ENCODE data around the gene ZBTB38.

ZBTB38 gene

DNA sequence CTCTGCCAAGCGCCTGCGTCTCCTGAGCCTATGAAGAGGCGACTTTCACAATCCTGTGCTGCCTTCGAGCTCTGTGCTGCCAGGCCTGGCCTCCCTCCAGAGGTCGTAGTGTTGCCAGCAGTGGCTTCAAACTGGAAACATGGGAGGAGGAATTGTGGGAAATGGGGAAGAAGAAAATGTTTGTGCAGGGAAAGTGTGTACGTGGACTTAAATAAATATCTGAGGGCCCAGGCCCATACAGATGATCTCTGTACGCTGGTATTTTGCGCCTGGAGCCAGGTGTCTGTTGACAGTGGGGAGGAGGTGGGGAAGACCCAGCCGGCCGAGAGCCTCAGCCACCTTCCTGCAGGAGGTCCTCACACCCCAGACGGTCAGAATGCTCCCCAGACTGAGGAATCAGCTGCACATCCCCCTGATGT lies 44.6 kb downstream of the ZBTB38 start:
- H3K4me2 ChIP-seq (ENCODE audit: low read length): no peak overlapping the region
- no peak overlapping the region for H3K18ac ChIP-seq (ENCODE audit: low read length)
- H3K27me3 ChIP-seq (ENCODE audit: insufficient read depth, low read length): no peaks in the 10 kb centered on the region
- H3K14ac ChIP-seq (ENCODE audit: low read length): no peak overlapping the region
- H4K12ac ChIP-seq (ENCODE audit: low read depth, low read length): no peak overlapping the region
- H4K91ac ChIP-seq (ENCODE audit: low read depth, low read length): peak overlapping the region; percentile 28
- H2AFZ ChIP-seq (ENCODE audit: insufficient read depth, low read length, poor library complexity): no peak overlapping the region
- H4K8ac ChIP-seq (ENCODE audit: low read depth, low read length): no peak overlapping the region
- peak; percentile 54 to 73 for DNase-seq
- H3K9me3 ChIP-seq (ENCODE audit: insufficient read depth, low read depth, low read length): no peaks in the 10 kb centered on the region
- H3K9ac ChIP-seq (ENCODE audit: low read length): no peak overlapping the region
- H2AK5ac ChIP-seq (ENCODE audit: low read length): no peak overlapping the region
- no peak overlapping the region for H3K23ac ChIP-seq (ENCODE audit: low read length)
- no peak overlapping the region for H2BK120ac ChIP-seq (ENCODE audit: insufficient read depth, low read length, poor library complexity)
- H2BK12ac ChIP-seq (ENCODE audit: low read length): no peak overlapping the region
- no peak overlapping the region for H3K4ac ChIP-seq (ENCODE audit: low read depth, low read length)
- H3K4me1 ChIP-seq (ENCODE audit: control insufficient read depth in 1 of 2, insufficient read depth in 2 of 2, low read length in 2 of 2): peaks cover 5 to 15% of the 10 kb centered on the region in 2 experiments
- no peak overlapping the region for H3K27ac ChIP-seq (ENCODE audit: low read depth, low read length)
- no peak overlapping the region for H2BK5ac ChIP-seq (ENCODE audit: low read depth, low read length, poor library complexity)
- 100% methylated on average over 1 of the region's 11 CpGs for WGBS (ENCODE audit: extremely low coverage, insufficient coverage, insufficient read length)
- peaks cover 3% of the 10 kb centered on the region for H3K79me2 ChIP-seq (ENCODE audit: control insufficient read depth, insufficient read depth, low read length, poor library complexity)
- peaks cover 9 to 23% of the 10 kb centered on the region in 2 experiments for H3K36me3 ChIP-seq (ENCODE audit: control insufficient read depth in 1 of 2, insufficient read depth in 2 of 2, low read length in 2 of 2)
- H3K4me3 ChIP-seq (ENCODE audit: low read depth, low read length): no peak overlapping the region
- peaks cover 6% of the 10 kb centered on the region for H3K79me1 ChIP-seq (ENCODE audit: low read length)

DNA sequence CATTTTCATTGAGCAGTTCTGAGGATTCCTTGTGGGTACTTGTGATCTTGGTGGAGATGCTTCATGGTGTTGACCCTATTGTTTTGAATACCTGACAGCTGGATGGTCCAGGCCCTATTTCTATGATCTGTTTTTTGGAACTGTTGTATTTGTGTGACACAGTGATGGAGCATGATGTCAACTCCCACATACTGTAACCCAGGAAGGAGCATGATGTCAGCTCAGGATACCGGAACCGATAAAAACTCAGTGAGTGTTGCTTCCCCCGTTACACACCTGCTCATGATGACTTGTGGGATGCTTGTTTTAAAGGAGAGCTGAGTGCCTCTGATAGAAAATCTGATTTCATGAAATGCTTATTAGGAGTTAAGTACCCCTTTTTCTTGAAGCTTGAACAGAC lies 45.1 kb downstream of the ZBTB38 start:
- H3K4me2 ChIP-seq (ENCODE audit: low read length): no peak overlapping the region
- H3K27ac ChIP-seq (ENCODE audit: low read depth, low read length): no peak overlapping the region
- peaks cover 9 to 26% of the 10 kb centered on the region in 2 experiments for H3K36me3 ChIP-seq (ENCODE audit: control insufficient read depth in 1 of 2, insufficient read depth in 2 of 2, low read length in 2 of 2)
- H2BK5ac ChIP-seq (ENCODE audit: low read depth, low read length, poor library complexity): no peak overlapping the region
- H3K9ac ChIP-seq (ENCODE audit: low read length): no peak overlapping the region
- H3K4ac ChIP-seq (ENCODE audit: low read depth, low read length): no peak overlapping the region
- peaks cover 3% of the 10 kb centered on the region for H3K79me2 ChIP-seq (ENCODE audit: control insufficient read depth, insufficient read depth, low read length, poor library complexity)
- H3K27me3 ChIP-seq (ENCODE audit: insufficient read depth, low read length): no peaks in the 10 kb centered on the region
- no CpG with 5 or more reads among the region's 3 CpGs for WGBS (ENCODE audit: extremely low coverage, insufficient coverage, insufficient read length)
- H3K4me3 ChIP-seq (ENCODE audit: low read depth, low read length): no peak overlapping the region
- no peak overlapping the region for H4K8ac ChIP-seq (ENCODE audit: low read depth, low read length)
- H4K91ac ChIP-seq (ENCODE audit: low read depth, low read length): no peak overlapping the region
- H2AFZ ChIP-seq (ENCODE audit: insufficient read depth, low read length, poor library complexity): no peak overlapping the region
- no peak overlapping the region for H2BK120ac ChIP-seq (ENCODE audit: insufficient read depth, low read length, poor library complexity)
- DNase-seq: no peak
- peaks cover 5 to 17% of the 10 kb centered on the region in 2 experiments for H3K4me1 ChIP-seq (ENCODE audit: control insufficient read depth in 1 of 2, insufficient read depth in 2 of 2, low read length in 2 of 2)
- no peak overlapping the region for H4K12ac ChIP-seq (ENCODE audit: low read depth, low read length)
- no peak overlapping the region for H2AK5ac ChIP-seq (ENCODE audit: low read length)
- H3K23ac ChIP-seq (ENCODE audit: low read length): no peak overlapping the region
- H2BK12ac ChIP-seq (ENCODE audit: low read length): no peak overlapping the region
- H3K9me3 ChIP-seq (ENCODE audit: insufficient read depth, low read depth, low read length): no peaks in the 10 kb centered on the region
- no peak overlapping the region for H3K18ac ChIP-seq (ENCODE audit: low read length)
- no peak overlapping the region for H3K14ac ChIP-seq (ENCODE audit: low read length)
- peaks cover 6% of the 10 kb centered on the region for H3K79me1 ChIP-seq (ENCODE audit: low read length)

DNA sequence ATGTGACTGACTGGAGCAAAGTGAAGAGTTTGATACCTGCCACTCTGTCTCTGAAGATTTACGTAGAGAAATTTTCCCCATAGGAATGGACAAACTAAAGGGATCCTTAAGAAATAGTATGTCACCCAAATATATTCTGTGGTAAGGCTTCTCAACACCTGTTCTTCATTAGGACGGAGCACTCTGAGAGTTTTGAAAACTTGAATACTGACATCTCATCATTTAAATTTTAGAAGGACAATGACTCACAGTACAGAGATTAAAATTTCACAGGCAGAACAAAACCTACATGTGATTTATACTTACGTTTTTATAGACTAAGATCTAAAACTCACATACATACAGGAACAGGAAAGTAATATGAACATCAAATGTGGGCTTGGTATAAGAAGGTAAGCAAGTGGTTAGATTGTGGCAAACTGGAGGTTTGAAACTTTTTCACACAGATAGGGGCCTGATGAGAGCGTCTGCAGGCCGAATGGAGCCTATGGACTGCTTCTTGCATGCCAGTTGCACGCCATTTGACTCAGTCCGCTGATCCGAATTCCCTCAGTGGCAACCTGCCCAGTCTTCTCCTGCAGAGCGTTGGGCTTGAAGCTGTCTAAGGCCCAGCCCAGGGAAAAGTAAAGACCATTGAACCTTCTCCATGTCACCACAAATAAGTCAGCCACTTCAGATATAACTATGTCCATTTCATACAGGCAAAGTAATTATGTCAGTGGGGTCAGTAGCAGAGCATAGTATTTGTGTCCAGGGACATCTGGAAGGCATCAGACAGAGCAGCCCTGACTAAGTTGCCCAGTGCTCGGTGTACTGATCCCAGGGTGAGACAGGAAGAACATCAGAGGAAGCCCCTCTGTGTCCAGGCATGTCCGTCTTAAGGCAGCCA lies 45.7 kb downstream of the ZBTB38 start:
- Histone ChIP-seq H3K4ac (ENCODE audit: low read depth, low read length) (no peak overlapping the region), H4K91ac (ENCODE audit: low read depth, low read length) (no peak overlapping the region), H2BK120ac (ENCODE audit: insufficient read depth, low read length, poor library complexity) (no peak overlapping the region), H2BK5ac (ENCODE audit: low read depth, low read length, poor library complexity) (no peak overlapping the region), H3K27ac (ENCODE audit: low read depth, low read length) (no peak overlapping the region), H3K27me3 (ENCODE audit: insufficient read depth, low read length) (no peaks in the 10 kb centered on the region), H3K14ac (ENCODE audit: low read length) (no peak overlapping the region), H2BK12ac (ENCODE audit: low read length) (no peak overlapping the region), H3K79me2 (ENCODE audit: control insufficient read depth, insufficient read depth, low read length, poor library complexity) (peaks cover 3% of the 10 kb centered on the region), H3K4me3 (ENCODE audit: low read depth, low read length) (no peak overlapping the region), H3K23ac (ENCODE audit: low read length) (no peak overlapping the region), H3K18ac (ENCODE audit: low read length) (no peak overlapping the region), H4K8ac (ENCODE audit: low read depth, low read length) (no peak overlapping the region), H3K79me1 (ENCODE audit: low read length) (peaks cover 6% of the 10 kb centered on the region), H2AFZ (ENCODE audit: insufficient read depth, low read length, poor library complexity) (no peak overlapping the region), H3K4me1 (ENCODE audit: control insufficient read depth in 1 of 2, insufficient read depth in 2 of 2, low read length in 2 of 2) (peaks cover 5 to 17% of the 10 kb centered on the region in 2 experiments), H4K12ac (ENCODE audit: low read depth, low read length) (no peak overlapping the region), H3K36me3 (ENCODE audit: control insufficient read depth in 1 of 2, insufficient read depth in 2 of 2, low read length in 2 of 2) (peaks cover 9 to 26% of the 10 kb centered on the region in 2 experiments), H3K9ac (ENCODE audit: low read length) (no peak overlapping the region), H3K9me3 (ENCODE audit: insufficient read depth, low read depth, low read length) (no peaks in the 10 kb centered on the region), H2AK5ac (ENCODE audit: low read length) (no peak overlapping the region), H3K4me2 (ENCODE audit: low read length) (no peak overlapping the region)
- DNase-seq: no peak
- WGBS (ENCODE audit: extremely low coverage, insufficient coverage, insufficient read length): no CpG with 5 or more reads among the region's 11 CpGs

DNA sequence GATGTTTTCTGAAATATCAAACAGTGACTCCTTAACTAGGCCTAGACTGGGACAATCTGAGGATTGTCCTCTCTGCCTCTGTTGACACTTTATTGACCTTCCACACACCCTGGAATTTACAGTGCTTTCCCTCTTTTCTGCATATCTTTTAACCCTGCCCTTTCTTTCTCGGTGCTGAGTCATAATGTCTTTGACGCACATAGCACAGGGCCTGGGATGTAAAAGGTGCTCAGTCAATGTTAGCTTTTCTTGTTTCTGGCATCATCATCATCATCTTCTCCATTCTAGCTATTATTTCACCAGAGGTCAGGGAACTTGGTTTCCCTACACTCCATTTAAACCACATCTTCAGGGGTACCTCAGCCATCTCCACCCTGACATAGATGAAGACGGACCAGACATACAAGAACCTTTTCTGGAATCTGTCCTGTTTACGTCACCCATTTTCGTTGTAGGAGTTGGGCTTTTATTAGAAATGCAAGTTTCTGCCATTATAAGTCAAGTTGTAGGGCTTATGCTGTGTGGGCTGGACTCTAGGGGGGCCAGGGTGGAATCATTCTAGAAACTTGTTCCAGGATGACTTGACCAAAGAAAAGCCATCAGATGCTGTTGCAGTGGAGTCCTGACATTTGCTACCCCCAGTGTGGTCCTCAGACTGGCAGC lies 46.6 kb downstream of the ZBTB38 start:
- Histone ChIP-seq H3K79me1 (ENCODE audit: low read length) (peaks cover 3% of the 10 kb centered on the region), H4K8ac (ENCODE audit: low read depth, low read length) (no peak overlapping the region), H3K79me2 (ENCODE audit: control insufficient read depth, insufficient read depth, low read length, poor library complexity) (peaks cover 3% of the 10 kb centered on the region), H3K4me3 (ENCODE audit: low read depth, low read length) (no peak overlapping the region), H3K18ac (ENCODE audit: low read length) (no peak overlapping the region), H3K4ac (ENCODE audit: low read depth, low read length) (no peak overlapping the region), H3K27ac (ENCODE audit: low read depth, low read length) (no peak overlapping the region), H4K12ac (ENCODE audit: low read depth, low read length) (no peak overlapping the region), H2BK5ac (ENCODE audit: low read depth, low read length, poor library complexity) (no peak overlapping the region), H4K91ac (ENCODE audit: low read depth, low read length) (no peak overlapping the region), H3K23ac (ENCODE audit: low read length) (no peak overlapping the region), H2AK5ac (ENCODE audit: low read length) (no peak overlapping the region), H3K4me2 (ENCODE audit: low read length) (no peak overlapping the region), H3K9me3 (ENCODE audit: insufficient read depth, low read depth, low read length) (no peaks in the 10 kb centered on the region), H3K9ac (ENCODE audit: low read length) (no peak overlapping the region), H3K4me1 (ENCODE audit: control insufficient read depth in 1 of 2, insufficient read depth in 2 of 2, low read length in 2 of 2) (peaks cover 5 to 13% of the 10 kb centered on the region in 2 experiments), H3K14ac (ENCODE audit: low read length) (no peak overlapping the region), H3K27me3 (ENCODE audit: insufficient read depth, low read length) (no peaks in the 10 kb centered on the region), H3K36me3 (ENCODE audit: control insufficient read depth in 1 of 2, insufficient read depth in 2 of 2, low read length in 2 of 2) (peaks cover 9 to 26% of the 10 kb centered on the region in 2 experiments), H2BK120ac (ENCODE audit: insufficient read depth, low read length, poor library complexity) (no peak overlapping the region), H2BK12ac (ENCODE audit: low read length) (no peak overlapping the region), H2AFZ (ENCODE audit: insufficient read depth, low read length, poor library complexity) (no peak overlapping the region)
- WGBS (ENCODE audit: extremely low coverage, insufficient coverage, insufficient read length): no CpG with 5 or more reads among the region's 5 CpGs
- DNase-seq: no peak
